Fibroblast of lung (primary cell): ENCODE measurements around the gene PAEP. TPM values are rescaled to one million over a fixed set of nuclear protein-coding genes. Genes with fewer than 3 reads are reported as not detected.
"Not testable (repeated sequence)": the region's sequence is repeated elsewhere in the genome, so short reads cannot be mapped to it uniquely, and the experiment has no call there.

Experiments used
- DNase-seq, 2 donors: peaks; one replicate each; pipeline versions ENCODE4 v3.0.0 to v3.0.0-alpha.2; 2010; ENCODE audit warnings: low read depth in 2 of 2
- H2AFZ ChIP-seq: 2 replicates; pipeline ENCODE4 v1.5.1; 2012; ENCODE audit warnings: low read length, control low read depth, inconsistent platforms
- H3K27ac ChIP-seq: 2 replicates; pipeline ENCODE4 v1.5.1; 2011; ENCODE audit warnings: low read length, control low read depth; ENCODE audit not compliant: insufficient read depth
- H3K27me3 ChIP-seq: 2 replicates; pipeline ENCODE4 v1.5.1; 2011; ENCODE audit warnings: mild to moderate bottlenecking, low read length; ENCODE audit not compliant: control insufficient read depth, insufficient read depth
- H3K36me3 ChIP-seq: 2 replicates; pipeline ENCODE4 v1.5.1; 2011; ENCODE audit warnings: low read length; ENCODE audit not compliant: control insufficient read depth, insufficient read depth
- H3K4me1 ChIP-seq: 2 replicates; pipeline ENCODE4 v1.5.1; 2011; ENCODE audit warnings: low read length; ENCODE audit not compliant: control insufficient read depth, insufficient read depth; ENCODE audit errors: extremely low read depth
- H3K4me2 ChIP-seq: 2 replicates; pipeline ENCODE4 v1.5.1; 2011; ENCODE audit warnings: low read length, control low read depth; ENCODE audit not compliant: insufficient read depth; ENCODE audit errors: extremely low read depth
- H3K4me3 ChIP-seq, 4 experiments: fragments of 200-600 bp in 1 of 4; sonication (generic) in 1 of 4; replicated peaks in 1 of 4; 2 replicates each; pipeline ENCODE4 v1.5.1; 2011 to 2016; ENCODE audit warnings: low read length in 4 of 4, low read depth in 3 of 4, mild to moderate bottlenecking in 3 of 4, control low read depth in 2 of 4, inconsistent platforms in 1 of 4, mixed read lengths in 1 of 4; ENCODE audit not compliant: insufficient read depth in 1 of 4; ENCODE audit errors: control extremely low read depth in 1 of 4
- H3K79me2 ChIP-seq: 2 replicates; pipeline ENCODE4 v1.5.1; 2012; ENCODE audit warnings: mild to moderate bottlenecking, low read length, inconsistent platforms; ENCODE audit not compliant: control insufficient read depth, insufficient read depth
- H3K9ac ChIP-seq: 2 replicates; pipeline ENCODE4 v1.5.1; 2011; ENCODE audit warnings: mild to moderate bottlenecking, low read length, control low read depth; ENCODE audit not compliant: insufficient read depth
- H3K9me3 ChIP-seq: 2 replicates; pipeline ENCODE4 v1.5.1; 2012; ENCODE audit warnings: low read depth, low read length; ENCODE audit not compliant: control insufficient read depth, insufficient read depth
- H4K20me1 ChIP-seq: 2 replicates; pipeline ENCODE4 v1.5.1; 2011; ENCODE audit warnings: low read length; ENCODE audit not compliant: control insufficient read depth, insufficient read depth; ENCODE audit errors: extremely low read depth
- CTCF ChIP-seq, 2 donors: IDR thresholded peaks in 1 of 2; conservative IDR thresholded peaks in 1 of 2; 1 replicate in 1 of 2; 2 replicates in 1 of 2; pipeline ENCODE4 v1.5.1; 2011 to 2012; ENCODE audit warnings: low read length in 2 of 2, control low read depth in 1 of 2, inconsistent platforms in 1 of 2, low read depth in 1 of 2, mild to moderate bottlenecking in 1 of 2
- EZH2 ChIP-seq: IDR thresholded peaks from 2 replicates; pipeline ENCODE4 v1.5.1; 2012; ENCODE audit warnings: low read length, control low read depth, mild to moderate bottlenecking; ENCODE audit errors: missing control alignments
- polyA plus RNA-seq, 2 donors: library from polyadenylated mRNA; depleted of rRNA in 1 of 2; stranded (reverse) in 1 of 2; unstranded in 1 of 2; fragments of >200 nt; gene quantifications; 2 replicates each; pipeline ENCODE4 v1.2.1, GENCODE V29; 2011 to 2012; ENCODE audit warnings: missing spikeins in 1 of 2
- total RNA-seq: library from RNA; depleted of rRNA; stranded (reverse); fragments of >200 nt; gene quantifications from 2 replicates; pipeline ENCODE4 v1.2.1, GENCODE V29; 2014

Gene PAEP
- total and polyA plus RNA-seq, 2 donors (not counting 1 experiment from before 2014, with no cell fraction given) = not detected

- not testable (repeated sequence) for H3K4me3 ChIP-seq, H3K4me1 ChIP-seq, H3K9me3 ChIP-seq, H2AFZ ChIP-seq, H4K20me1 ChIP-seq, H3K79me2 ChIP-seq, H3K27me3 ChIP-seq, H3K27ac ChIP-seq, H3K4me2 ChIP-seq, H3K9ac ChIP-seq, H3K36me3 ChIP-seq, DNase-seq
Measured at GRCh38 chr9:135535631-135536030, 25.9 kb upstream of the PAEP start.

DNA sequence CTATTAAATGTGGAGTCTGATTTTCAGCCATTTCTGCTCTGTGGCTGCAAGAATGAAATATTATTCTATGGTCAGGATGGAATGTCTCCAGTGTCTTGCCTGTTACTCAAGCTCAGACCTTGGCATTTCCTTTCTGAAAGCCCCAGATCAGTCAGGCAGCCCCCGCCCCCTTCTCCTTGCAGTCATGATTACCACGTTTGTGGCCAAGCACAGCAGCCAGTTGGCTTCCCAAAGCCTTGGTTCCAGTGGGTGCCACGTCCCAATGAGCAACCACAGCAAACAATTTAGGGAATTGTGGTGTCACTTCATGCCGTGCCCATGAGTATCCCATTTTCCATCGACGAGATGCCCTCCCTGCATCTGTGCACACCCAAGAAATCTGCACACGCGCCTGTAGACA, 25.3 kb upstream of the PAEP start:
- H3K4me1 ChIP-seq = no peaks in the 10 kb centered on the region
- TF ChIP-seq CTCF (conservative IDR thresholded peaks at IDR 0.05 in 1 of 2, IDR thresholded peaks at IDR 0.05 in 1 of 2; ENCODE audit: low read depth in 1 of 2, low read length in 2 of 2) (no peak), EZH2 (no peak)
- no peaks in the 10 kb centered on the region for H3K79me2 ChIP-seq
- H3K9ac ChIP-seq = no peak overlapping the region
- H3K9me3 ChIP-seq = no peaks in the 10 kb centered on the region
- no peak overlapping the region for H2AFZ ChIP-seq
- no peak overlapping the region for H3K4me3 ChIP-seq
- no peaks in the 10 kb centered on the region for H3K27me3 ChIP-seq
- H3K27ac ChIP-seq = no peak overlapping the region
- DNase-seq = peak in 1 of 2 donors; percentile 72
- no peak overlapping the region for H3K4me2 ChIP-seq
- no peaks in the 10 kb centered on the region for H4K20me1 ChIP-seq
- H3K36me3 ChIP-seq = no peaks in the 10 kb centered on the region

DNA sequence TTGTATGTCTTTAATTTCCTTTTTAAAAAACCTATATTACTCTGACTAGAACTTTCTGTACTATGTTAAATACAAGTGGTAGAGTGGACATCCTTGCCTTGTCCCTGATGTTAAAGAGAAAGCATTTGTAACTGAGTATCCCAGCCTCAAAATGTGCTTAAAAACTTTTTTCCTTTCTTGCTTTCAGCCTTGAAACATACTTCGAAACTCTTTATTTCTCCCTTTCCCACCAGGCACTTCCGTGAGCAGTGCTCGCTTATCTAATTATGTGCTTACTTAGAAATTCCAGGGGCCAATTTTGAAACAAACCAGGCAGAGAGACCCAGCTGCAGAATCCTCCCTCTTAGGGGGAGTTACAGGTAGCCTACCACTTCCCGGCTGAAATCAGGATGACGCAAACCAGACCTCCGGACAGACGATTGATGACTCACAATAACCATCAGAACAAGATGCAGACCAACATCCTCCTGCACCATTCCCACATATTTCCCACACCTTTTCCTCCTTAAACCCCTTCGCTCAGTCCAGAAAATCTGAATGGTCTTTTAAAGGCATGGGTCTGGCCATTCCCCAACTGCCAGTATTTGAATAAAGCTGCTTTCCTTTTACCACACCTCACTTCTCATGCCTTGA, 18.2 kb upstream of the PAEP start:
- H3K4me3 ChIP-seq, H3K9ac ChIP-seq, H2AFZ ChIP-seq, H3K27me3 ChIP-seq, H3K79me2 ChIP-seq, H3K4me2 ChIP-seq, H3K36me3 ChIP-seq, H3K27ac ChIP-seq, H3K9me3 ChIP-seq, H4K20me1 ChIP-seq, H3K4me1 ChIP-seq: not testable (repeated sequence)
- DNase-seq = peak in 1 of 2 donors; percentile 7

DNA sequence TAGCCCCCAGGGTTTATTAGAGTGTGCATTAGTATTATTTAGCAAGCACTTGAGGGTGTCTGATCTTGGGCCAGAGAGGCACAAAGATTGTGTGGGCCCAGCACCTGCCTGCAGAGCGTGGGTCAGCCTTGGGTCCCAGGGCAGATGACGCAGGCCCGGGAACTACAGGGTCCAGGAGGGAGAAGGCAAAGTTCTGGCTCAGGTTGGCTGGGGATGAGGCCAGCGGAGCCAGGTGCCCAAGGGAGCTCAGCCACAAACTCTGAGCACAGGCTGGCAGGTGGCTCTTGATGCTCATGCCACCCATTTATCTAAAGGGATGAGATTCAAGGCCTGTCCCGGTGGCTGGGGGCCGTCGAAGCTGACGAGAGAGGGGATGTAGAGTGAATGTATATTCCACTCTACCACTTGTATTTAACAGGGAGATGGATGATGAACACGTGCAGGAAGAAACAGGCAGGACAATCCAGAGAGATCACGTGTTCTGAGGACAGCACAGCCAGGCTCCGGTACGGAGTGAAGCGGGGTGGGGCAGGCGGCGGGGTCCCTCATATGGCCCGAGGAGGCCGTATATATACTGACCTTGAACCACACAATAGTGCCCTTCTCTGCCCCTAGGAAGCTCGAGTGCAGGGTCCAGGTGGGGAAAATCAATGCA, 16.4 kb upstream of the PAEP start:
- TF ChIP-seq CTCF (conservative IDR thresholded peaks at IDR 0.05 in 1 of 2, IDR thresholded peaks at IDR 0.05 in 1 of 2; ENCODE audit: low read depth in 1 of 2, low read length in 2 of 2) = no peak
- no peak for TF ChIP-seq EZH2
- Histone ChIP-seq H3K27me3 (no peaks in the 10 kb centered on the region), H3K4me2 (no peak overlapping the region), H3K27ac (no peak overlapping the region), H3K4me1 (no peaks in the 10 kb centered on the region), H2AFZ (no peak overlapping the region), H4K20me1 (no peaks in the 10 kb centered on the region), H3K79me2 (no peaks in the 10 kb centered on the region), H3K9ac (no peak overlapping the region), H3K4me3 (no peak overlapping the region), H3K9me3 (no peaks in the 10 kb centered on the region), H3K36me3 (no peaks in the 10 kb centered on the region)
- DNase-seq = no peak

DNA sequence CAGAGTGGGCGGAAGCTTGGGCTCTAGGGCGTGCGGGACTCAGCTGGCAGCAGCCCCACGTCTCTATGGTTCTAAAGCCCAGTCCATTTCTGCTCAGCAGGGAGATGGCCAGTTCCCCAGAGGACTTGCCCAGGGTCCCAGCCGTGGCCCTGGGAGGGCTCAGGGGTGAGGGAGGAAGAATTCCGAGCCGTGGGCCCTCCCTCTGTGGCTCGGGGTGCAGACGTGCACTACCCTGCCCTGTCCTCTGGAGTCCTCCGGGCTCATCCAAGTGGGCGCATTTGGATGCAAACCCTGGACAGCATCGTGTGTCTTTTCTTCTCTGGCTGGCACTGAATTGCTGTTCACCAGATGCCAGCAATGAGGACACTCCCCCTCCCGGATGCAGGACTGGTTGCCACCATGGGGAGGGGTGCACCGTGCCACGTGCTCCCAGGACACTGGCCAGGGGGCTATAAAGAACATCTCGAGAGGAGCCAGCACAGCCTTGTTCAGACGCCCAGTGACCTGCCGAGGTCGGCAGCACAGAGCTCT, 15.8 kb upstream of the PAEP start, which contains the start of gene OBP2A:
OBP2A (plus strand) TSS at position 481 of the 531 bp plus-strand sequence. CDS start 55 bp downstream, outside the sequence.
- not testable (repeated sequence) for H3K4me2 ChIP-seq, H3K79me2 ChIP-seq, H3K9ac ChIP-seq, DNase-seq, H3K36me3 ChIP-seq, H3K4me1 ChIP-seq, H4K20me1 ChIP-seq, H3K27ac ChIP-seq, H3K27me3 ChIP-seq, H3K9me3 ChIP-seq, H3K4me3 ChIP-seq, H2AFZ ChIP-seq
